HL-60/S4 (cell line): ENCODE results near the gene CCDC92.

Source experiments
- in situ Hi-C: fragments of 300-500 bp; cut with MboI; formaldehyde crosslinking; loops from 2 replicates; pipeline ENCODE4 v1.14.3; 2022; ENCODE audit warnings: low sequenced_read_pairs

The CCDC92 gene

DNA sequence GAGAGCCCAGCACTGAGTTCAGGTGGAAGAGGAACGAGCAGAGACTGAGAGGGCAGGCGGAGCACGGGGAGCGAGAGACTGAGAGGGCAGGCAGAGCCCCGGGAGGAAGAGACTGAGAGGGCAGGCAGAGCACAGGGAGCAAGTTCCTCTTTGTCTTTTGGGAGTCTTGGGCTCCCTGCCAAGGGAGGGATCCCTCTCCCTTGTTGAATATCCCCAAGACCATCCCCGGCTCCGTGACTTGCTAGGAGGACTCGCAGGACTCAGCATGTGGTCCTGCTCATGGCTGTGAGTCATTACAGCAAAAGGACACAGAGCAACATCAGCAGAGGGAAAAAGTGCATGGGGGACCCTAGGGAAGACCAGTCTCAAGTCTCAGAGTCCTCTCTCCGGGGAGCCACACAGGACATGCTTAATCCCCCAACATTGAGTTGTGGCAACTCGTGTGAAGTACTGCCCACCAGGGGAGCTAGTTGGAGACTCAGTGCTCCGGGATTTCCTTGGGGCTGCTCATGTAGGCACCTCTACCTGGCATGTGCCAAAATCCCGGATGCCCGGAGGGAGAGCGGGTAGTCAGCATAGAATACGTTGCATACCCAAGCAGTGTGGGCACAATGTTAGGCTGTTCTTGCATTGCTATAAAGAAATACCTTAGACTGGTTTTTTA, 81.0 kb downstream of the CCDC92 start:
- in situ Hi-C loops = no loop called here

DNA sequence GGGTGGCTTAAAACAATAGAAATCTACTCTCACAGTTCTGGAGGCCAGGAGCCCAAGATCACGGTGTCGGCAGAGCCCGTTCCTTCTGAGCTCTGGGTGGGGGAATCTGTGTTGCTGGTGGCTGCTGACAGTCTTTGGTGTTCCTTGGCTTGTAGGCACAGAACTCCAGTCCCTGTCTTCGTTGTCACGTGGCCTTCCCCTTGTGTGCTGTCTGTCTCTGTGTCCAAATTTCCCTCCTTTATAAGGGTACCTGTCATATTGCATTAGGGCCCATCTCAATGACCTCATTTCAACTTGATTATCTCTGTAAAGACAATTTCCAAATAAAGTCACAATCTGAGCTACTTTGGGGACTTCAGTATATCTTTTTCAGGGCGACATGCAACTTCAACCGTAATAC, 81.6 kb downstream of the CCDC92 start:
- in situ Hi-C loops = no loop called here

DNA sequence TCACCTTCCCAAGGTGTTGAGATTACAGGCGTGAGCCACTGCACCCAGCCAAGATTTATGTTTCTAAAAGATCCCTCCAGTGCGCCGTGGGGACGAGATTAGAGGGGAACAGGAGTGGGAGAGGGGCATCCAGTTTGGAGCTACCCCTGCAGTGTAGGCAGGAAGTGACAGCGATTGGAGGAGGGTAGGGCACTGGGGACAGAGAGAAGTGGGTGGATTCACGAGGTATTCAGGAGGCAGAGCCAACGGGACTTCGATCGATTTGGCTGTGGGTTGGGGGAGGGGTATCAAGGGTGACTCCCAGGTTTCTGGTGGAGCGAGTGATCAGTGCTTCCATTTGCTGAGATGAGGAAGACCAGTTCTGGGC, 82.1 kb downstream of the CCDC92 start:
- in situ Hi-C loops = no loop called here

DNA sequence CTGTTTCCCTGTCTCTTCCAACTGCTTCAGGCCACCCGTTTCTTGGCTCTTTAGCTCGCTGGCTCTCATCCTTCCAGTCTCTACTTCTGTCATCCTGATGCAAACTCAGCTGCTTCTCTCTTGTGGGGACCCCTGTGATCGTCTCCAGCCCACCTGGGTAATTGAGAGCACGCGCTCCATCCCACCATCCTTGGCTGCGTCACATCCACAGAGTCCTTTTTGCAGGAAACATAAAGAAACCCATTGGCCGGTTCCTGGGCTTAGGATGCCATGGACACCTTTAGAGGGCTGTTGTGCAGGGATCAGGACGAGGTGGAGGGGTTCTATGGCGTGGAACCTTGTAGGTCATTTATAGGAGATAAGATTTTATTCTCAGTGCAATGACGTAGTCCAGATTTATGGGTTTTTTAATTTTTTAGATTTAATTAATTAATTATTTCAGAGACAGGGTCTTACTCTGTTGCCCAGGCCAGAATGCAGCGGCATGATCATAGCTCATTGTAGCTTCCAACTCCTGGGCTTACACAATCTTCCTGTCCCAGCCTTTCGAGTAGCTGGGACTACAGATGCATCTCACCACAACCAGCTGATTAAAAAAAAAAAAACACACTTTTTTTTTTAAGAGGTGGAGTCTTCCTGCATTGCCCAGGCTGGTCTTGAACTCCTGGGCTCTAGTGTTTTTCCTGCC, 82.6 kb downstream of the CCDC92 start:
- in situ Hi-C loops = no loop called here

DNA sequence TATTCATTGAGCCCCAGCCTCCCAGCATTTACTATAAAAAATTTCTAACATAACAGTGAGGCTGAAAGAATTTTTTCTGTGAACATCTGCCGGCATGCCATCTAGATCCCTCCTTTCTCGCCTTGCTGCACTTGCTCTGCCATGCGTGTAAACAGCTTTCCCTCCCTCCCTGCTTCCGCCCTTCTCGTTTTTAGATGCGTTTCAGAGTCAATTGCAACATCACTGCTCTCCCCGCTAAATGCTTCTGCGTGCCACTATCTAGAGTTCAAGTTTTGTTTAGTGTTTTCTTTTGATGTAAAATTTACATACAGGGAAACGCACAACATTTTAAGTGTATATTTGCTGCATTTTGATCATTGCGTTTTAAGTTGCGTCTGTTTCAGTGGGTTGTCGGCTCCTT, 83.6 kb downstream of the CCDC92 start:
- in situ Hi-C loops = no loop called here

GRCh38 chr12:123886931-123887582, 85.6 kb downstream of the CCDC92 start:
- in situ Hi-C loops = no loop called here

DNA sequence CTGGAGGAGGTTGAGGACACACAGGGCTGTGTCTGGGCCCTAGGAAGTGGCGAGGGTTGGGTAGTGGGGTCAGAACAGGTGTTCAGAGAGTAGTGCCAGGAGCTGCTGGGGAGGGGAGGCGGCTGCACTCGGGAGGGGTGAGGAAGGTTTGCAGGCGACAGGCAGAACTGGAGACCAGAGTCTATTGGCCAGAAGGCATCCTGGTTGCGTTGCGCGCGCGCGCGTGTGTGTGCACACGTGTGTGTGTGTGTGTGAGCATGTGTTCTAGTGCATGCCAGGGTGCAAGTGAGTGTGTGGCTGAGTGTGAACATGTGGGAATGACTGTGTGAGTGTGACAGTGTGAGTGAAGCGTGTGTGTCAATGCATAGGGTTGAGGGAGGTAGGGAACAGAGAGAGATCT, 86.4 kb downstream of the CCDC92 start:
- in situ Hi-C loops = no loop called here
